ENCODE results near the gene ELMO1.

ELMO1 gene

GRCh38 chr7:37112218-37112617, 336.4 kb downstream of the ELMO1 start:
- no peak for DNase-seq

GRCh38 chr7:37111459-37111858, 337.2 kb downstream of the ELMO1 start:
- DNase-seq: no peak

- DNase-seq: no peak
These were observed 337.8 kb downstream of the ELMO1 start for GRCh38 chr7:37110660-37111424.

GRCh38 chr7:37109843-37110242, 338.8 kb downstream of the ELMO1 start:
- no peak for DNase-seq

GRCh38 chr7:37109016-37109683, 339.5 kb downstream of the ELMO1 start:
- DNase-seq: no peak

GRCh38 chr7:37108615-37109014, 340.0 kb downstream of the ELMO1 start:
- no peak for DNase-seq

GRCh38 chr7:37107047-37107750, 341.5 kb downstream of the ELMO1 start:
- no peak for DNase-seq

- DNase-seq: no peak
These were observed 342.9 kb downstream of the ELMO1 start for GRCh38 chr7:37105762-37106161.

GRCh38 chr7:37104822-37105518, 343.7 kb downstream of the ELMO1 start:
- DNase-seq: no peak

GRCh38 chr7:37102518-37103137, 346.0 kb downstream of the ELMO1 start:
- no peak for DNase-seq

- DNase-seq: no peak
These were observed 347.8 kb downstream of the ELMO1 start for GRCh38 chr7:37100735-37101331.

GRCh38 chr7:37098762-37099161, 349.9 kb downstream of the ELMO1 start:
- DNase-seq: no peak

- no peak for DNase-seq
These were observed 350.7 kb downstream of the ELMO1 start for GRCh38 chr7:37097983-37098382.

GRCh38 chr7:37097276-37097675, 351.4 kb downstream of the ELMO1 start:
- no peak for DNase-seq

GRCh38 chr7:37096341-37096740, 352.3 kb downstream of the ELMO1 start:
- DNase-seq: no peak

- DNase-seq: no peak
These were observed 353.5 kb downstream of the ELMO1 start for GRCh38 chr7:37095122-37095521.

- no peak for DNase-seq
These were observed 355.4 kb downstream of the ELMO1 start for GRCh38 chr7:37093257-37093656.

GRCh38 chr7:37092548-37092947, 356.1 kb downstream of the ELMO1 start:
- DNase-seq: no peak

- DNase-seq: no peak
These were observed 358.7 kb downstream of the ELMO1 start for GRCh38 chr7:37089972-37090371.

GRCh38 chr7:37085600-37085999, 363.1 kb downstream of the ELMO1 start:
- no peak for DNase-seq

GRCh38 chr7:37084303-37084702, 364.4 kb downstream of the ELMO1 start:
- DNase-seq: no peak

Measured in effector CD4-positive, alpha-beta T cell (primary cell).